ENCODE data around the gene XRN2.

Gene XRN2

GRCh38 chr20:21301940-21302663, 1.0 kb upstream of the XRN2 start:
- DNase-seq = no peak

- no peak for DNase-seq
Measured at GRCh38 chr20:21302664-21303060, 469 bp upstream of the XRN2 start.

- DNase-seq = no peak
Measured at GRCh38 chr20:21303872-21304586, 898 bp downstream of the XRN2 start.

- DNase-seq = no peak
Measured at GRCh38 chr20:21308340-21308739, 5.2 kb downstream of the XRN2 start.

- DNase-seq = no peak
Measured at GRCh38 chr20:21309678-21310467, 6.7 kb downstream of the XRN2 start.

GRCh38 chr20:21312813-21313474, 9.8 kb downstream of the XRN2 start:
- no peak for DNase-seq

- no peak for DNase-seq
Measured at GRCh38 chr20:21315138-21315537, 12.0 kb downstream of the XRN2 start.

- DNase-seq = no peak
Measured at GRCh38 chr20:21322083-21322710, 19.1 kb downstream of the XRN2 start.

- no peak for DNase-seq
Measured at GRCh38 chr20:21322921-21323331, 19.8 kb downstream of the XRN2 start.

GRCh38 chr20:21323640-21324039, 20.5 kb downstream of the XRN2 start:
- no peak for DNase-seq

GRCh38 chr20:21324126-21324525, 21.0 kb downstream of the XRN2 start:
- DNase-seq = no peak

GRCh38 chr20:21325296-21325695, 22.2 kb downstream of the XRN2 start:
- DNase-seq = no peak

GRCh38 chr20:21326700-21327099, 23.6 kb downstream of the XRN2 start:
- no peak for DNase-seq

- no peak for DNase-seq
Measured at GRCh38 chr20:21336455-21337151, 33.5 kb downstream of the XRN2 start.

GRCh38 chr20:21338291-21338690, 35.2 kb downstream of the XRN2 start:
- no peak for DNase-seq

GRCh38 chr20:21339499-21339898, 36.4 kb downstream of the XRN2 start:
- no peak for DNase-seq

GRCh38 chr20:21340991-21341697, 38.0 kb downstream of the XRN2 start:
- no peak for DNase-seq

- no peak for DNase-seq
Measured at GRCh38 chr20:21342656-21343345, 39.7 kb downstream of the XRN2 start.

- no peak for DNase-seq
Measured at GRCh38 chr20:21344206-21344900, 41.2 kb downstream of the XRN2 start.

GRCh38 chr20:21344961-21345360, 41.8 kb downstream of the XRN2 start:
- DNase-seq = no peak

All from stimulated activated naive CD4-positive, alpha-beta T cell treated with Interleukin-2 at 50 U/mL for 16 hours (primary cell).